HG03095 (cell line): Measurements from ENCODE around the gene PCNX2.
"Not testable (repeated sequence)": the region's sequence is repeated elsewhere in the genome, so short reads cannot be mapped to it uniquely, and the experiment has no call there.

Experiments used
- ATAC-seq: cut with Tn5 transposase; IDR thresholded peaks from one replicate; pipeline ENCODE4 v1.9.1; 2021; ENCODE audit warnings: moderate library complexity; ENCODE audit not compliant: unreplicated experiment

The PCNX2 gene

GRCh38 chr1:233019083-233019482 lies 276.4 kb downstream of the PCNX2 start:
- no peak for ATAC-seq

- no peak for ATAC-seq
Measured at GRCh38 chr1:233016798-233017197, 278.7 kb downstream of the PCNX2 start.

GRCh38 chr1:233015965-233016364 lies 279.6 kb downstream of the PCNX2 start:
- no peak for ATAC-seq

GRCh38 chr1:233012021-233012420 lies 283.5 kb downstream of the PCNX2 start:
- ATAC-seq = no peak

GRCh38 chr1:233010146-233010545 lies 285.4 kb downstream of the PCNX2 start:
- no peak for ATAC-seq

GRCh38 chr1:233006541-233006973 lies 289.0 kb downstream of the PCNX2 start:
- no peak for ATAC-seq

- no peak for ATAC-seq
Measured at GRCh38 chr1:233006108-233006507, 289.4 kb downstream of the PCNX2 start.

GRCh38 chr1:233005703-233006102 lies 289.8 kb downstream of the PCNX2 start:
- ATAC-seq = no peak

- ATAC-seq = no peak
Measured at GRCh38 chr1:233005156-233005555, 290.4 kb downstream of the PCNX2 start.

GRCh38 chr1:233004451-233004850 lies 291.1 kb downstream of the PCNX2 start:
- no peak for ATAC-seq

GRCh38 chr1:233003638-233004037 lies 291.9 kb downstream of the PCNX2 start:
- not testable (repeated sequence) for ATAC-seq

- ATAC-seq = no peak
Measured at GRCh38 chr1:232999956-233000625, 295.4 kb downstream of the PCNX2 start.

GRCh38 chr1:232998646-232999045 lies 296.9 kb downstream of the PCNX2 start:
- ATAC-seq = no peak

- ATAC-seq = no peak
Measured at GRCh38 chr1:232998138-232998537, 297.4 kb downstream of the PCNX2 start.

- no peak for ATAC-seq
Measured at GRCh38 chr1:232996143-232996542, 299.4 kb downstream of the PCNX2 start.

GRCh38 chr1:232995189-232995588 lies 300.3 kb downstream of the PCNX2 start:
- no peak for ATAC-seq

- no peak for ATAC-seq
Measured at GRCh38 chr1:232993555-232993954, 302.0 kb downstream of the PCNX2 start.

- no peak for ATAC-seq
Measured at GRCh38 chr1:232992227-232992626, 303.3 kb downstream of the PCNX2 start.

- ATAC-seq = no peak
Measured at GRCh38 chr1:232991238-232991637, 304.3 kb downstream of the PCNX2 start.

- ATAC-seq = no peak
Measured at GRCh38 chr1:232990176-232991128, 305.1 kb downstream of the PCNX2 start.

GRCh38 chr1:232988572-232989040 lies 306.9 kb downstream of the PCNX2 start:
- ATAC-seq = no peak

- no peak for ATAC-seq
Measured at GRCh38 chr1:232987774-232988140, 307.8 kb downstream of the PCNX2 start.
